ENCODE measurements around the gene DTX3.
"Not testable (repeated sequence)": the region's sequence is repeated elsewhere in the genome, so short reads cannot be mapped to it uniquely, and the experiment has no call there.

Gene DTX3

DNA sequence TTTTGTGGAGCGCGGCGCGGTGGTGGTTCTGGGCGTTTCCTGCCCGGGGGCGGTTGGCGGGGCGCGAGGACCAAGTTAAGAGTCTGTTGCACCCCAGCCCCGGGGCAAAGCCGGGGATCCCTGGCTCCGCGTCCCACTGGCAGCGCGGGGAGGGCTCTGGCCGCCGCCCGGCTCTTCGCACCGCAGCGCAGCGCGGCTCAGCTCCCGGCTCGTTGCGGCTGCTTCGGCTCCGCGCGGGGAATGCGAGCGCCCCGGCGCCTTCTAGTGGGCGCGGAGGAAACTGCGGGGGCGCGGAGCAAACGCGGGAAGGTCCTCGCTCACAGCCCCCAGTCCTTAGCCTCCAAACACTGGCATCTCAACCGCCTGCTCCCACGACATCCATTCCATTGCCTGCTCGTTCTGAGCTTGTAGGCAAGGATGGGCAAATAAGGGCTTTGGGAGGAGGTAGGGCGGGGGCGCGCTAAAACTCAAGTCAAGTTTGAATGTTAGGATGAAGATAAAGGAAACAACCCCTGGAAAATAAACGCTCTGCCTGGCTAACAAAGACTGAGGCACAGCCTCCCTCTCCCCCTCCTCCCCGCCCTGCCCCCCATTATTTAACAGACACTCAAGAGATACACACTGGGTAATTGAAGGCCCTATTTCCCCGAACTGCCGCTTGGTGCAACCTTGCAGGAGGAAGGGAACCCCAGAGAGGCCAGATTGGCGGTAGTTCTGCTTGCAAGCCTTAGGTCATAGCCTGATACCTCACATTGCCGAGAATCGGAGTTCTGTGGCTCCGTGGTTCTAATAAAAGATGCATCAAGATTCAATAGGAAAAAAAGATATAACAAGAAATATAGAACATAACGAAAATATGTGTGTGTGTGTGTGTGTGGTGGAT lies 28.6 kb downstream of the DTX3 start, which contains the start of gene B4GALNT1:
Gene B4GALNT1 (minus strand): TSS at position 244 of the 883 bp plus-strand sequence. CDS start 1,069 bp downstream, outside the sequence.
- DNase-seq: peak; percentile 51

- not testable (repeated sequence) for DNase-seq
These were observed 32.1 kb downstream of the DTX3 start for GRCh38 chr12:57636731-57637130.

GRCh38 chr12:57637364-57637763 lies 32.7 kb downstream of the DTX3 start:
- no peak for DNase-seq

DNA sequence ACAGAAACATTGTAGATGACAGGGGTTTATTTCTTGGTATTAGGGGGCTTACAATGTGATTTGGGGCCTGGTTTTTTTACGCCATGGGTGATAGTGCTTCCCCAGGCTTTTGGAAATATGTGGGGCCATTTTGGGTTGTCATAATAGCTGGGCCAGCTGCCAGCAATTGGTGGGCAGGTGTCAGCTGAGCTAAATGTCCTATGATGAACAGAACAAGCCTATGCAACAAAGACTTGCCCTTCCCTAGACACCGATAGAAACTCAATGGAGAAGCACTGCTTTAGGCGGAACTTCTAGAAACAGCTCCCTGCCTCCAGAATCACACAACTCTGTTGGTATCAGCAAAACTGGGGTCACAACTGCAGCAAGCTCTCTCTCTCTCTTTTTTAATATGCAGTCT lies 33.5 kb downstream of the DTX3 start:
- DNase-seq: no peak

DNA sequence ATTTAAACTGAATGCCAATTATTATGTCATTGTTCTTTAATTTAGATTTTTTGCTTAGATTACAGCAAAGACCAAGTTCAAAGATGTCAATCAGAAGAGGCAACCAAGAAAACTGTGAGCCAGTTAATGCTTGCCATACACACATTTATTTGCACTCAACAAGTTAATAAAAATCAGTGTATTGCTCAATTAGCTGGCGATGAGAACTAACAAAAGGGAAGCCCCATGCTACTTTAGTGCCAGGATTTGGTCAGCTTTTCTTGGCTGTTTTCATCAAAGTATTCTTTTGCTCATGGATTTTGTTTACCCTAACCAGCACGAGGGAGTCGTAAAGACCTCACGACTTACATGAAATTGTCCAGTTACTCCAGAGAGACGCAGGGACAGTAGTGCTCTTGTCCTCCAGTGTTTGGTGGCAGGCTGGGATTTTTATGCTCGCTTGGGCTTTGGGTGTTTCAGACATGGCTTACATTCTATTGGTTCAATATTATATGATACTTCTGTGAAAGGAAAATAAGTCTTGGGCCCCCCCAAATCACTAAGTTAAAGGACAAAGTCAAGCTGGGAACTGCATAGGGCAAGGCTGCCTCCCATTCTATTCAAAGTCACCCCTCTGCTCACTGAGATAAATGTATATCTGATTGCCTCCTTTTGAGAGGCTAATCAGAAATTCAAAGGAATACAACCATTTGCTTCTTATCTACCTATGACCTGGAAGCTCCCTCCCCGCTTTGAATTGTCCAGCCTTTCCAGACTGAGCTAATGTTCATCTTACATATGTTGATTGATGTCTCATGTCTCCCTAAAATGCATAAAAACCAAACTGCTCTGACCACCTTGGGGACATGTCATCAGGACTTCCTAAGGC lies 35.8 kb downstream of the DTX3 start:
- DNase-seq: no peak

DNA sequence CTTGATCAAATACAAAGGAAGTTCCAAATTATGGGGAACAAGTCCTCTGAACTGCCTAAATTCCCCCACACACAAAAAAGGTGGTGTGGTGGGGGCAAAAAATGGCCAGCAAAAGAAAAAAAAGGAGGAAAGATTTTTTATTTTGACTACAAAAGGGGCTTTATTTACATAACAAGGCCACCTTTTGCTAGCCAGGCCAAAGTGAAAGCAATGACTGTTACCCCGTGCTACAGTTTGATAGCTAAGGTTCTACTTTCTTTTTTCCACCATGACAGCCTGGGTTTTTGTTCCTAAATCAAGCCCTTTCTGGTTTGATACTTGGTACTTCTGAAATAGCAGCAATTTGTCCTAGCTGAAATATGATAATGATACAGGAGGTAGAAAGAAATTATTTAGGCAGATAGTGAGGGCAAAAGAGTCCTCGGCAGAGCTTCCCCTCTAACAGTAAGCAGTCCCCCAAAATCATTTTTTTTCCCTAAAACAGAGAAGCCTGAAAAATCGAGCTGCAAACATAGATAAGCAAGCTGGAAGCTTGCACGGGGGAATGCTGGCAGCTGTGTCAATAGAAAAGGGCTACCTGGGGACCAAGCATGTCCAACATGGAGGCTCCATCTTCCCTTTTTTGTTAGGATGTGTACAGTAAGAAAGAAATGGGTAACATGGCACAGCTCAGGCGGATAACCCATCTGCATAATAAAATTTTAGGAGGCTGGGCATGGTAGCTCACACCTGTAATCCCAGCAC lies 37.2 kb downstream of the DTX3 start:
- DNase-seq: no peak

DNA sequence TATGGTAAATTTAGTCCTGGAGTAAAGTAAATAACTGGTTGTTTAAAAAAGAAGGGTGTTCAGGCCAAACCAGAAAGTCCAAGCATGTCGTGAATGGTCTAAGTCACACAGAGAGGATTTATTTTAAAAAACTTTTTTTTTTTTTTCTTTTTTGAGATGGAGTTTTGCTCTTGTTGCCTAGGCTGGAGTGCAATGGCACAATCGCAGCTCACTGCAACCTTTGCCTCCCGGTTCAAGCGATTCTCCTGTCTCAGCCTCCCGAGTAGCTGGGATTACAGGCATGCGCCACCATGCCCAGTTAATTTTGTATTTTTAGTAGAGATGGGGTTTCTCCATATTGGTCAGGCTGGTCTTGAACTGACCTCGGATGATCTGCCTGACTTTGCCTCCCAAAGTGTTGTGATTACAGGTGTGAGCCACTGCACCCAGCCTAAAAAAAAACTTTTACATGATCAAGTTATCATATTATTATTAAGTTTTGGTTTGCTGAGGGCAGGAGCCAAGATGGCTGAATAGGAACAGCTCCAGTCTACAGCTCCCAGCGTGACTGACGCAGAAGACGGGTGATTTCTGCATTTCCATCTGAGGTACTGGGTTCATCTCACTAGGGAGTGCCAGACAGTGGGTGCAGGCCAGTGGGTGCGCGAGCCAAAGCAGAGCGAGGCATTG lies 41.5 kb downstream of the DTX3 start:
- not testable (repeated sequence) for DNase-seq

DNA sequence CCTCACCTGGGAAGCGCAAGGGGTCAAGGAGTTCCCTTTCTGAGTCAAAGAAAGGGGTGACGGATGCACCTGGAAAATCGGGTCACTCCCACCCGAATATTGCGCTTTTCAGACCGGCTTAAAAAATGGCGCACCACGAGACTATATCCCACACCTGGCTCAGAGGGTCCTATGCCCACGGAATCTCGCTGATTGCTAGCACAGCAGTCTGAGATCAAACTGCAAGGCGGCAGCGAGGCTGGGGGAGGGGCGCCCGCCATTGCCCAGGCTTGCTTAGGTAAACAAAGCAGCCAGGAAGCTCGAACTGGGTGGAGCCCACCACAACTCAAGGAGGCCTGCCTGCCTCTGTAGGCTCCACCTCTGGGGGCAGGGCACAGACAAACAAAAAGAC lies 42.0 kb downstream of the DTX3 start:
- DNase-seq: not testable (repeated sequence)

DNA sequence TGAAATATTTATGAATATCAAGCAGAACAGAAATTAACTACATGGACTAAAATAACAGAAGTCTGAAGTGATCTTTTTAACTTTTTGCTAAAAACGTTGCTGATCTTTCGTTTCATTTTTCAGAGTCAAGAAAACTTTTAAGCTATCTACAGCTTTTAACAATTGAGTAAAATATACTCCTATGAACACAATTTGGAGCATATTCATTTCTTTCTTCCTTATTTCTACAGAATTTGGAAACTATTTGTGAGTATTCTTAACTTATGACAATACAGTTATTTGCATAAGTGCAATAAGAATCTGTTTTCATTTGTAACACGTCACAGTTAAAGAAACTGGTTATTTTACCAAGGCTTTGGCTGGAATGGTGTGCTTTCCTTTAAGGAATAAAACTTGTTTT lies 49.4 kb downstream of the DTX3 start:
- DNase-seq: no peak

GRCh38 chr12:57655541-57656240 lies 51.1 kb downstream of the DTX3 start:
- no peak for DNase-seq

DNA sequence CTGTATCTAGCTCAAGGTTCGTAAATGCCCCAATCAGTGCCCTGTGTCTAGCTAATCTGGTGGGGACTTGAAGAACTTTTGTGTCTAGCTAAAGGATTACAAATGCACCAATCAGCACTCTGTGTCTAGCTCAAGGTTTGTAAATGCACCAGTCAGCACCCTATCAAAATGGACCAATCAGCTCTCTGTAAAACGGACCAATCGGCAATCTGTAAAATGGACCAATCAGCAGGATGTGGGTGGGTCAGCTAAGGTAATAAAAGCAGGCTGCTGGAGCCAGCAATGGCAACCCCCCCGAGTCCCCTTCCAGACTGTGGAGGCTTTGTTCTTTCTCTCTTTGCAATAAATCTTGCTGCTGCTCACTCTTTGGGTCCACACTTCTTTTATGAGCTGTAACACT lies 51.8 kb downstream of the DTX3 start:
- not testable (repeated sequence) for DNase-seq

DNA sequence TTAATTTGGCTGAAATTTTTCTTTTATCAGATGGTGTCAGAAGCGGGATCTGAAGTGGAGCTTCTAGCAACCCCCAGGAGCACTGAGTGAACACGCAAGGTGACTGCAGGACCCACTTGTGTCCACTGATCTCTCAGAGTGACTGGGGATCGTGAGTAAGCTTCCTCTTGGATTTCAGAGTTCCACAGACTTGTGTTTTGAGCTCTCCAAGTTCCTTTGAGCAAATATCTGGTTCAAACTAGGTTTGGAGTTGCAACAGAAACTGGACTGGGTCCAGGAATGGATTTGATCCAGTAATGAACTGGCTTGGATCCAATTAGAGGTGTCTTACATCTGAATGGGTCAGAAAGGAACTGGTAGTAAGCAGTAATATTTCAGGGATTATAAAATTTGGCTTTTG lies 53.1 kb downstream of the DTX3 start:
- no peak for DNase-seq

- no peak for DNase-seq
These were observed 54.3 kb downstream of the DTX3 start for GRCh38 chr12:57658890-57659289.

Measured in central memory CD4-positive, alpha-beta T cell (primary cell).